ENCODE results near the gene USP33.

DNA sequence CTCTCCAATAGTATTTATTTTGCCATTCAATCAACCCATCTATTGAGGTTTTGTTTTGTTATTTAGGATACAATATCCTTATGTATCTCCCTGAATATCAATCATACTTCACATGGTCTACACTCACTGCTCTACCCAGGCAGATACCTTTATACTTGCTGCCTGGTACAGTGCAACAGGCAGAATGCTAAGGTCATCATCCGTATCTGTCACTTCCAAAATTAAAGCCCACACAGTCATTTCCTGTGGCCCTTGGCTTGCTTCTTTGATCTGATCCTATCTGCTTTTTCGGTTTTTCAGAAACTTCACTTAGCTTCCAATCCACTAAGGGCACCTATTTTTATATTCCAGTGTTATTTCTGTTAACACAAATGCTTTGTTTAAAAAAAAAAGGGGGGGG, 54.9 kb downstream of the USP33 start:
- no peak for TF ChIP-seq CTCF (conservative IDR thresholded peaks at IDR 0.05; ENCODE audit: low read depth, low read length)
- no peak for TF ChIP-seq EZH2 (IDR thresholded peaks at IDR 0.05; ENCODE audit: borderline replicate concordance, low read depth, low read length, poor library complexity, severe bottlenecking)

Data from A673 (cell line).